Hematopoietic multipotent progenitor cell treated with erythropoietin and hydrocortisone succinate and interleukin-3 and kit ligand, for 6 days (in vitro differentiated cells): ENCODE measurements around the gene UTP15.

Source experiments
- DNase-seq: peaks from one replicate; pipeline ENCODE4 v3.0.0-alpha.2; 2015

UTP15 gene

DNA sequence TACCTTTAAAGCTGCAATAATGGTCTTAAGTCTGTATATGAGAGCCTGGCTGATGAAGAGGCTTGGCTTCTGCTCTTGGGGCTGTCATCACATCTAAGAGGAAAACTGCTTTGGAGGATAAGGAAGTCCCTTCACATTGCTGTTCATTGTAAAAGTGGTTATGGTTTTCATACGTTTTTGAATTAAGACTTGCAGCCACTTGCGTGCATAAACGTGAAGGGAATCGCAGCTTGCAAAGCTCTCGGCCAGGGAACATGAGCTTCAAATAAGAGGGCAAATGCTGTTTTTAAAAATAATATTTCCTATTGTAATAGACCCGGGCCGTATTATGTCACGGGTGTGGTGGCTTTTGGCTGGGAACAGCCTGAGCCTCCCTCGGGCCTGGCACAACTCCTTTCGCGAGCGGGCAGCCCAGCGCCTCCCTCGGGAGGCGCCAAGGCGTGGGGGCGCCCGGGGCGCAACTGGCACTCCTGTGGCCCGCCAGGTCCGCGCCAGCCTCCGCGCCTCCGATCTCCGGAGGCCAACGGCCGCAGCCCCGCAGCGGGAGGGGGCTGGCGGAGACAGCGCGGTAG is 59.9 kb downstream of the UTP15 start:
- peak; percentile 12 for DNase-seq

DNA sequence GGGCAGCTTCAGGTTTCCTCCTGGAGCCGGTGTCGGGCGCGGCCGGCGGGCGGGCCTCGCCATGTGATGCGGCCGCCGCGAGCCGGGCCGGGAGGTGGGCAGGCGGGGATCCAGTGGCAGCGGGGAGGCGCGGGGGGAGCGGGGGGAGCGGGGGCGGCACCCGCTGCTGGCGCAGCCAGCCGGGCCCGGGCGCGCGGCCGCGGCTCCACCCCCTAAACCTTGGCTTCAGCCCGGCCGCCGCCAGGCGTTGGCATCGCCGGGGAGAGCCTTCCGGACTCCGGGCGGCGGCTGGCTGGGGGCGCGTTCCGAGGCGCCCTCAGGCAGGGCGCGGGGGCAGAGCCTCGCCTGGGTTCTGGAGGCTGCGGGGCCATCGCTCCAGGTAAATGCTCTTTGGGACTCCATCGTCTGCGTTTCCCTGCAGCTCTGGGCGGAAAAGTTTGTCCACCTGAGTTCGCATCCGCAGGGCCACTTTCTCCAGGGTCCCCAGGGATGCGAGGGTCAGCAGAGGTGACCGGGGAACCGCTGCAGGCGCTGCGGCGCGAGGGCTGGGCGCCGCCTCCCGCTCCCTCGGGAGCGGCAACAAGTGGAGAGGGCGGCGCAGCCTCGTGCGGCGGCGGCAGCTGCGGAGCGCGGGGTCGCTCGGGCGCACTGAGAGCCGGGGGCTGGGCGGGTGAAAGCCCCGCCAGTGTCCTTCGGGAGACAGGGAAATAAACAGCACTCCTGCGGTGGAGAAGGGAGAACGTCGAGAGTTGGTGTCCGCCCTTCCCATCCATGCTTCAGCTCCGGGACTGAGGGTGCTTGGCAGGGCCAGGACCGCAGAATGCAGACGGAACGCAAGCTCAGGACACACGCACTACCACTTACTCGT is 60.6 kb downstream of the UTP15 start, which contains the start of gene ARHGEF28:
ARHGEF28 (plus strand) TSS at position 253 of the 868 bp plus-strand sequence. CDS start 58,656 bp downstream, outside the sequence.
- DNase-seq, result peak; percentile 73

GRCh38 chr5:73626814-73627313 is 61.3 kb downstream of the UTP15 start:
- DNase-seq, result no peak

DNA sequence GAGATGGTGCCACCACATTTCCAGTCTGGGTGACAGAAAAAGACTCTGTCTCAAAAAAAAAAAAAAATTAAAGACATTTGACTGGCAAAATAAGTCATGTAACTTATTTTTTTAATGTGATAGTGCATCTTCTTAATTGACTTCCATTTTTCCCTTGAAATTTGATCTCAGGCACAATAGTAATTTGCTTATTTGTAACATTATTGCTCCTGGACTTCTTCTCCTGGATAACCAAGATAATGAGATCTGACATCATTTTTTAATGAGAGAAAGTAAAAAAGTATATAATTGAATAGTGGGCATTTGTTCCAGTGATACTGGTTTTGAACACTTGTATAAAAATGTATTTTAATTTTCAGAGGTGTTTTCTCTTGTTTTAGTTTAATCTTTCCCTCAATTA is 63.9 kb downstream of the UTP15 start:
- no peak for DNase-seq

GRCh38 chr5:73630765-73631164 is 65.2 kb downstream of the UTP15 start:
- DNase-seq, result no peak

DNA sequence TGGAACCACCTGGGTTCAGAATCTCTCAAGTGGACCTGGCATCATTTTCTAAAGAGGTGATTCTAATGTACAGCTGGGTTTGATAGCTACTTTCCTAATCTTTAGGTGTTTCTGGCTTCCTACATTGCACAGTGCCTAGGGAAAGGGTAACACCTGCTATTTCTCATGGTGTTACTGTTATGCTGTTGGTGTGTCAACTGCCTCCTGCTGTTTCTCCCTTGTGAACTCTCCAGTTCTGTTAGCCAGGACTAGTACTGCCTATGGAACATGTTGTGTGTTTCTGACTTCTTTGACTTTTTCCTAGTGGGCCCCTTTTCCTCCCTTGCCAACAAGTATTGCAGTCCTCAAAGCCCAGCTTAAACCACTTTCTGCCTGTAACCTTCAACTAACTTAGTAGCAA is 66.0 kb downstream of the UTP15 start:
- DNase-seq, result no peak
